Rectal smooth muscle tissue (tissue), 1 donor: Measurements from ENCODE around the gene NUP210L.
"Not testable (repeated sequence)": the region's sequence is repeated elsewhere in the genome, so short reads cannot be mapped to it uniquely, and the experiment has no call there.

ENCODE experiments used
- H3K27ac ChIP-seq: one replicate; pipeline ENCODE4 v1.7.0; 2013; ENCODE audit warnings: low read depth, low read length, inconsistent platforms
- H3K27me3 ChIP-seq: one replicate; pipeline ENCODE4 v1.7.0; 2013; ENCODE audit warnings: low read length; ENCODE audit not compliant: control insufficient read depth, insufficient read depth
- H3K36me3 ChIP-seq: one replicate; pipeline ENCODE4 v1.7.0; 2013; ENCODE audit warnings: low read length; ENCODE audit not compliant: control insufficient read depth, insufficient read depth
- H3K4me1 ChIP-seq: one replicate; pipeline ENCODE4 v1.7.0; 2013; ENCODE audit warnings: low read length; ENCODE audit not compliant: control insufficient read depth, insufficient read depth
- H3K4me3 ChIP-seq: one replicate; pipeline ENCODE4 v1.7.0; 2013; ENCODE audit warnings: low read length
- H3K9ac ChIP-seq: one replicate; pipeline ENCODE4 v1.7.0; 2013; ENCODE audit warnings: low read length

The NUP210L gene

DNA sequence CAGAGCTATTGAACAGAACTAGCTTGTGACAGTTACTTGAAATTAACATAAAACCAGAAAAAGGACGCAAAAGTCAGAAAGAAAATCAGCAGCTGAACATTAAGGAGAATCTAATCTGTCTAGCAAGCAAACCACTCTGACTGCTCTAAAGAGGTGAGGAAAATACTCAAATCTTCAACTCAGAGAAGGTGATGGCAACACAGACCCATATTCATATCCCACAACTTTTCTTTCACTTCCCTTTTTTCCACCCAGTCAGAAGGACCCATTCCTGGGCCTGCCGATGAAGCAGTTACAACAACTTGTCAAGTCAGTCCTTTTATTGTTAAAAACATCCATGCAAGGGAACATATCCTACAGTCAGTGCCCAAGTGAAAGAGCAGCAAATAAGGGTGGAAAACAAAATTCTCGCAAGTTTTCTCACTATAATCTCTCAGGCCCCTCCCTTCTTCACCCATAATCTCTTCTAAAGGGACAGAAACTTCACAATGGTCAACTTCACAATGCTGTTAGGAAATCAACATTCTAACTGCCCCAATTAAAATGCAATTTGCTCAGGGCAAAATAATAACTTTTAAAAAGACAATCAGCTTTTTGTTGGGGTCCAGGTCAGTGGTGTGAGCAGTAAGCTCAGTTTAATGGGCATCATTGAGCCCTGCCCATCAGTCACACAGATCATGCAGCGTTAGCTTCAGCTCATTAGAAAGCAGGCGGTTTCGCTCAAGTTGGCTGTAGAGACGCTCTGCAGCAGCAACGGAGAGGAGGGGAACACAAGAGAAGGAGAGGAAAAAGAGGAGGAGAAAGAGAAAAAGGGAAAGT is 3.6 kb upstream of the NUP210L start:
- peaks cover 10% of the 10 kb centered on the region for H3K4me1 ChIP-seq
- H3K36me3 ChIP-seq: peaks cover 11% of the 10 kb centered on the region
- H3K9ac ChIP-seq: no peak overlapping the region
- H3K4me3 ChIP-seq: no peak overlapping the region
- H3K27ac ChIP-seq: no peak overlapping the region
- H3K27me3 ChIP-seq: no peaks in the 10 kb centered on the region

DNA sequence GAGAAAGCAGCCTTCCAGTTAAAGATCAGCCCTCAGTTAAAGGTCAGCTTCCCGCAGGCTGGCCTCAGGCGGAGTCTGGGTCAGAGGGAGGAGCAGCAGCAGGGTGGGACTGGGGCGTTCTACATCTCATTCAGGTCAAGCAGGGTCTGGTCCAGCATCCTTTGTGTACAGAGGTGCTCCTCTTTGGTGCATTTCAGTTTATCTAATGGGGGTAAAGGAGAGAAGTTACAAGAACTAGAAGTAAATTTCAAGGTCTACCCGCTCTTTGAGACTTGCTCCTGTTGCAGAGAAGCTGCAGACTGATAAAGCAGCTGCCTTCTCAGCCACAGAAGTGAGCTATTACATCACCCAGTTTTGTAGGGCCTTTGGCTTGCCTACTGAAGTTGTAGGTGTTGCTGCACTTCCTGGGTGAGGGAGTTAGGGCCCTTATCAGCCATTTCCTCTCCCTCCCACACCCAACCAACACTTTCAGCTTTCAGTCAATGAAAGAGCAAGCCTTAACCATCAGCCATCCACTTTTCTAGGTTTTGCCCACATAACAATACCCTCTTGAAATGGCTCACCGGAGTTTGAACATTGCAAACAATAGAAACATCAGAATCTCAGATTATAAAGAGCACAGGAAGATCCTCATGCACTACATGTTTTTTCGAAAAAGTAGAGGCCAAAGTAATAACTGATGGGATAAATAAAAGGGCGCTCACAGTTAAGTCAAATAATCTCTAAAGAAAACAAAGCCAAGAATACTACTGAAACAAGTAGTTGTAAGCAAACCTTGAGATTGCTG is 2.8 kb upstream of the NUP210L start:
- H3K4me1 ChIP-seq: peaks cover 10% of the 10 kb centered on the region

DNA sequence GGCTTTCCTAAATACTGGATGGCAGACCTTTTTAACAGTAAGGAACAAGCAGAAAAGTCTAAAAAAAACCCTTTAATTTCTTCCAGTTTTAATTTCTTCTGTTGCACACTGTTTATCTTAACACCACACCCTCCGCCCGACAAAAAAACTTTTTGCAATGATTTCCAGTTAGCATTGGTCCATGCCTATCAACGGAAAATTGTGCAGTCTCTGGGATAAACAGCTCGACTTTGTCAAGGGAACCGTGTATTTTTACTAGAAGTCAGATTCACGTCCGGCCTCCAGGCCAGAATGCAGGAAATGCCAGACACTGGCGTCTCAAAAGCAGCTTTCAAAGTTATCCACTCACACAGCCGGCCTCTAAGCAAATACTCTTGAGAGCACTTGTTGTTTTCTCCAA is 378 bp upstream of the NUP210L start:
- peak overlapping the region; percentile 17 for H3K4me3 ChIP-seq
- peaks cover 5% of the 10 kb centered on the region for H3K36me3 ChIP-seq
- H3K27me3 ChIP-seq: no peaks in the 10 kb centered on the region
- H3K27ac ChIP-seq: peak overlapping the region; percentile 83
- peaks cover 10% of the 10 kb centered on the region for H3K4me1 ChIP-seq
- H3K9ac ChIP-seq: no peak overlapping the region

More for the DNA sequence above, 2.8 kb upstream of the NUP210L start:
- H3K4me3 ChIP-seq: no peak overlapping the region
- no peaks in the 10 kb centered on the region for H3K27me3 ChIP-seq
- H3K9ac ChIP-seq: no peak overlapping the region
- no peak overlapping the region for H3K27ac ChIP-seq
- peaks cover 11% of the 10 kb centered on the region for H3K36me3 ChIP-seq

DNA sequence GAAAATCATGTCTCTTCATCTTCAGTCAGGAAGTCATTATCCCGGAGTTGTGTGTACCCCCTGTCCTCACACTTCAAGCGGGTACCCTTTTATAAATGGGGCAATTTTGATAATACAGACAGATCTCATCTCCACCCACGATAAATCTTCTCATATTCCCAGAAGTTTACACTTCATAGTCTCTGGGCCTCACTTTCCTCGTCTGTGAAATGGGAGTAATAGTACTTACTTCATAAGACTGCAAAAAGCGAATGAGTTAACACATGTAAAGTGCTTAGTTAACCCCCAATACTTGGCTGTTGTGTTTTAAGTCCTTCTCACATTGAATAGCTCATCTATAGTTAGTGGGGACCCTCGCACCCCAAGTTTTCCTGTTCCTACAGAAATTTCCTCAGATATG is 820 bp downstream of the NUP210L start:
- H3K36me3 ChIP-seq: peaks cover 3% of the 10 kb centered on the region
- H3K27ac ChIP-seq: no peak overlapping the region
- H3K4me3 ChIP-seq: no peak overlapping the region
- H3K4me1 ChIP-seq: peaks cover 10% of the 10 kb centered on the region
- H3K27me3 ChIP-seq: no peaks in the 10 kb centered on the region
- H3K9ac ChIP-seq: no peak overlapping the region

DNA sequence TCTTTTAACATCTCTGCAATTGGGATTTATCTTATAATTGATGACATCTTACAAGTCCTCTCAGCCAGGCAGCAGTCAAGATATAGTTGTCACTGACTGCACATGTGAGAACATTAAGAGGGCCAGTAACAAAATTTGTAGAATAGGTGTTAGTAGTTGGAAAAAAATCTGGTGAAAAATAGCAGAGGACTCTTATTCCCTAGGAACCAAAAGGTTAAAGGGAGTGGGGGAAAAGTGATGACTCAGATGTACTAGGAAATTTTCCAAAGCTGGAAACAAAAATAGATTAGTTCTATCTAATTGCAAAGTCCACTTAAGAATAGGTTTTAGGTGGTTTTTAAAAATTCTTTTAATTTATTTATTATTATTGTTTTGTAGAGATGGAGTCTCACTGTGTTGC is 3.6 kb downstream of the NUP210L start:
- no peak overlapping the region for H3K27ac ChIP-seq
- H3K36me3 ChIP-seq: no peaks in the 10 kb centered on the region
- peaks cover 10% of the 10 kb centered on the region for H3K4me1 ChIP-seq
- no peak overlapping the region for H3K4me3 ChIP-seq
- no peaks in the 10 kb centered on the region for H3K27me3 ChIP-seq
- H3K9ac ChIP-seq: no peak overlapping the region

DNA sequence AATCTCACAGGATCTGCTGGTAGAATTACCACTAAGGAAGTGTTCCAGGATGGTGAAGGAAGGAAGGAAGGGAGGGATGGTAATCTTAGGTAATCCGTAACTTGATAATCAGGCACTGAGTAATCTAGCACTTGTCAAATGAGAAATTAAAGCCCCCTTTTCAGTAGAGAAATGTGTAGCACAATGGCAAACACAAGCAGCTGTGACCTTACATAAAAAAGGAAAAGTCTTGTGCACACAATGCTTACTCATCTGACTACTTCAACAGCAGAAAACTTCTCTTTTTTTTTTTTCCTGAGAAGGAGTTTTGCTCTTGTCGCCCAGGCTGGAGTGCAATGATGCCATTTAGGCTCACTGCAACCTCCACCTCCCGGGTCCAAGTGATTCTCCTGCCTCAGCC is 6.1 kb downstream of the NUP210L start:
- Histone ChIP-seq H3K36me3 (no peaks in the 10 kb centered on the region), H3K9ac (no peak overlapping the region), H3K27ac (no peak overlapping the region), H3K4me3 (no peak overlapping the region), H3K4me1 (no peaks in the 10 kb centered on the region), H3K27me3 (no peaks in the 10 kb centered on the region)

DNA sequence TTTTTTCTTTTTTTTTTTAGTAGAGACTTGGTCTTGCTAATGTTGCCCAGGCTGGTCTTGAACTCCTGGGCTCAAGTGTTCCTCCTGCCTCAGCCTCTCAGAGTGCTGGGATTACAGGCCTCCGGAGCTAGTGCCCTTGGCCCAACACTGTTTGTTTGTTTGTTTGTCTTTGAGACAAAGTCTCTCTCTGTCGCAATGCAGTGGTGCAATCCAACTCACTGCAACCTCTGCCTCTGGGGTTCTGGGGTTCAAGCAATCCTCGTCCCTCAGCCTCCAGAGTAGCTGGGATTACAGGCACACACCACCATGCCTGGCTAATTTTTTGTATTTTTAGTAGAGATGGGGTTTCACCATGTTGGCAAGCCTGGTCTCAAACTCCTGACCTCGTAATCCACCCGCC is 7.4 kb downstream of the NUP210L start:
- H3K27ac ChIP-seq, H3K9ac ChIP-seq, H3K4me3 ChIP-seq, H3K36me3 ChIP-seq, H3K4me1 ChIP-seq, H3K27me3 ChIP-seq: not testable (repeated sequence)

DNA sequence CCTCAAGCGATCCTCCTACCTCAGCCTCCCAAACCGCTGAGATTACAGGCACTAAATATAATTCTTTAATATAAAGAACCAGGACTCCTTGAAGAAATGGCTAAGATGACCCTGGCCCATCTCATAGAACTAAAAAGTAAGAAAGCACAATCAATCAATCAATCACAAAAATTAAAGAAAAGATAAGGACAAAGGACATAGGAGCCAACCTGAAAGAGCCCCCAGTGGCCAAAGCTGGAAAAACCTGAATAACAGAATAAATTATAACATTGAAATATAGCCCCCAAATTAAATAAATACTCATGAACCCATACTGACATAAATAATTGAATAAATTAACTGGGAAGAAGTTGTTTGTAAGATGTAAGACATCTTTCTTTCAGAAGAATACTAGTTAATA is 8.9 kb downstream of the NUP210L start:
- Histone ChIP-seq H3K27ac (no peak overlapping the region), H3K4me1 (no peaks in the 10 kb centered on the region), H3K36me3 (no peaks in the 10 kb centered on the region), H3K9ac (no peak overlapping the region), H3K4me3 (no peak overlapping the region), H3K27me3 (no peaks in the 10 kb centered on the region)

DNA sequence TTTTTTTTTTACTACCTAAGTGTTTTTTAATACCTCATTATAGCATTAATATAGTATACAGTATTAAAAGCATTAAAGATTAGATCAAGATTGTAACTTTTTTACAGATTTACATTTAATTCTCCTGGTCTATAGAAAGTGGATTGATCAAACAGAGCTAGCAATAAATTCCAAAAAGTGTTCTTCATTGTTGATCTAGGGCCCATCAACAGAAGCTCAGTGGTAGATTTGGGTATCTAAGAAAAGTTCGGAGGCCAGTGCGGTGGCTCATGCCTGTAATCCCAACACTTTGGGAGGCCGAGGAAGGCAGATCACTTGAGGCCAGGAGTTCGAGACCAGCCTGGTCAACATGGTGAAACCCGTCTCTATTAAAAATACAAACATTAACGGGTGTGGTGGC is 12.5 kb downstream of the NUP210L start:
- no peaks in the 10 kb centered on the region for H3K4me1 ChIP-seq
- no peaks in the 10 kb centered on the region for H3K27me3 ChIP-seq
- H3K27ac ChIP-seq: no peak overlapping the region
- no peak overlapping the region for H3K4me3 ChIP-seq
- H3K9ac ChIP-seq: no peak overlapping the region
- no peaks in the 10 kb centered on the region for H3K36me3 ChIP-seq

DNA sequence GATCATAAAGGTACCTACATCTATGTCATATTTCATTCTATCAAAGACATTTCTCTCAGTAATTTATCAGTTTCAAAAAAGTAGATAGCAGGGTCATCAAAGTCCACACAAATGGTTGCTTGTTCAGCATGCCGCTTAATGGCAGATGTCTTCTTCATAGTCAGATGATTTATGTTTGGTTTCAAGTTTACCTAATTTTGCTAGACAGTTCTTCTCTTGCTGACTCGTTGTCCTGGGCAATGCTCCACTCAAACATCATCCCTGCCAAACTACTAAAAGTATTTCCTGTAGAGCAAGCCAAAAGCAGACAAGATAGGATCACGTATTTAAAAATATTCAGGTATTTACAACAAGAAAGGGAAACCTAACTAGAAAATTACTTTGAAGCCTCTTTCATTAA is 13.6 kb downstream of the NUP210L start:
- Histone ChIP-seq H3K27me3 (no peaks in the 10 kb centered on the region), H3K4me3 (no peak overlapping the region), H3K4me1 (no peaks in the 10 kb centered on the region), H3K36me3 (no peaks in the 10 kb centered on the region), H3K27ac (no peak overlapping the region), H3K9ac (no peak overlapping the region)

DNA sequence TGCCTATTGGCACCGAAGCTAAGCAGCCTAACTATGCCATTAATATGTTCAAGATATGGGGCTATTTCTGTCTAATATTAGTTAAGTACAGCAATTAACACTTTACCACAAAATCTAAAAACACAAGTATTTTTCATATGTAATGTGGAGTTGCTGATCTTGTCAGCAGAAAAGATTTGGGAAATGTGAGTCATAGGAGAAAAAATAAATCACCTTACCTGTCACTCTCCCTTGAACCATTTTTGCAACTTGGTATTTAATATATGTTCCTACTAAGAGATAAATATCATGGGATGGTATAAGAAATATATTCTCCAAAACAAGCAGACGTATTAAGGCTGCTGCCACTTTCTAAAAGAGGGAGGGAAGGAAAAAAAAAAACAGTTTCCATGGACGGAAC is 17.0 kb downstream of the NUP210L start:
- Histone ChIP-seq H3K27ac (no peak overlapping the region), H3K4me3 (no peak overlapping the region), H3K27me3 (no peaks in the 10 kb centered on the region), H3K36me3 (no peaks in the 10 kb centered on the region), H3K9ac (no peak overlapping the region), H3K4me1 (no peaks in the 10 kb centered on the region)

DNA sequence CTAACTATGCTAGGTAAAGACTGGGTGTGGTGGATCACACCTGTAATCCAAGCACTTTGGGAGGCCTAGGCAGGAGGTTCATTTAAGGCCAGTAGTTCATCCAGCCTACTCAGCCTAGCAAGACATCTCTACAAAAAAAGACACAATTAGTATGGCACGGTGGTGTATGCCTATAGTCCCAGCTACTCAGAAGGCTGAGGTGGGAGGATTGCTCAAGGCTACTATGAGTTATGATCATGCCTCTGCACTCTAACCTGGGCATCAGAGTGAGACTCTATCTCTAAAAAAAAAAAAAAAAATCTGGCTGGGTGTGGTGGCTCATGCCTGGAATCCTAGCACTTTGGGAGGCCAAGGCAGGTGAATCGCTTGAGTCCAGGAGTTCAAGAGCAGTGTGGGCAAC is 21.6 kb downstream of the NUP210L start:
- Histone ChIP-seq H3K4me1 (no peaks in the 10 kb centered on the region), H3K36me3 (no peaks in the 10 kb centered on the region), H3K9ac (no peak overlapping the region), H3K4me3 (no peak overlapping the region), H3K27me3 (no peaks in the 10 kb centered on the region), H3K27ac (no peak overlapping the region)
